ENCODE results near the gene ALDOB.

The ALDOB gene

DNA sequence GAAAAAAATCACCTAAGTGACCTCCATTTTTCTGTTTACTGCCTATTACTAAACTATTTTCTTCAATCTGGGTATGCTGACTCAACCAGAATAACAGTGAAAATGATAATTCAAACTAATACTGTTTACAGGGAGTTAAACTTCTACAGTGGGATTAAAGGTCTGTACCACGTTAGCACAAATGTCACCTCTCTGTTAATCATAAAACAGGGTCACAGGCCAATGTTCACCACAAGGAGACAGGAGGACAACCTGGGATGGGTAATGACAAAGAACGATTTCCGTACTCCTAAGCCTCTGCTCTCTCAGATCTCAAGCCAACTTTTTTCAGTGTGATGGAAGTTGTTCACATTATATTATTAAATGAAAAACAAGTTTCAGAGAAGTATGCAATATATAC, 2.3 kb downstream of the ALDOB start:
- H3K36me3 Mint-ChIP-seq (ENCODE audit: insufficient read depth): no peaks in the 10 kb centered on the region
- no peak for DNase-seq (ENCODE audit: low spot score in 2 of 2)
- no peak overlapping the region for H3K4me3 Mint-ChIP-seq
- ATAC-seq (replicated peaks; ENCODE audit: extremely low read depth, poor library complexity, severe bottlenecking): no peak
- no peaks in the 10 kb centered on the region for H3K9me3 Mint-ChIP-seq
- no peaks in the 10 kb centered on the region for H3K4me1 Mint-ChIP-seq
- no peak overlapping the region for H3K27ac Mint-ChIP-seq (ENCODE audit: low read depth)
- H3K27me3 Mint-ChIP-seq: peaks cover 76% of the 10 kb centered on the region

- Mint-ChIP-seq H3K4me3 (no peak overlapping the region), H3K4me1 (no peaks in the 10 kb centered on the region), H3K27me3 (peaks cover 75% of the 10 kb centered on the region), H3K9me3 (no peaks in the 10 kb centered on the region), H3K36me3 (ENCODE audit: insufficient read depth) (no peaks in the 10 kb centered on the region), H3K27ac (ENCODE audit: low read depth) (no peak overlapping the region)
- DNase-seq (ENCODE audit: low spot score in 2 of 2) (no peak), ATAC-seq (replicated peaks; ENCODE audit: extremely low read depth, poor library complexity, severe bottlenecking) (no peak)
Measured at GRCh38 chr9:101432740-101433139, 2.8 kb downstream of the ALDOB start.

GRCh38 chr9:101432171-101432570, 3.4 kb downstream of the ALDOB start:
- H3K9me3 Mint-ChIP-seq: no peaks in the 10 kb centered on the region
- H3K27ac Mint-ChIP-seq (ENCODE audit: low read depth): no peak overlapping the region
- H3K4me1 Mint-ChIP-seq: no peaks in the 10 kb centered on the region
- no peak overlapping the region for H3K4me3 Mint-ChIP-seq
- no peaks in the 10 kb centered on the region for H3K36me3 Mint-ChIP-seq (ENCODE audit: insufficient read depth)
- ATAC-seq (replicated peaks; ENCODE audit: extremely low read depth, poor library complexity, severe bottlenecking) (no peak), DNase-seq (ENCODE audit: low spot score in 2 of 2) (no peak)
- peaks cover 69% of the 10 kb centered on the region for H3K27me3 Mint-ChIP-seq

DNA sequence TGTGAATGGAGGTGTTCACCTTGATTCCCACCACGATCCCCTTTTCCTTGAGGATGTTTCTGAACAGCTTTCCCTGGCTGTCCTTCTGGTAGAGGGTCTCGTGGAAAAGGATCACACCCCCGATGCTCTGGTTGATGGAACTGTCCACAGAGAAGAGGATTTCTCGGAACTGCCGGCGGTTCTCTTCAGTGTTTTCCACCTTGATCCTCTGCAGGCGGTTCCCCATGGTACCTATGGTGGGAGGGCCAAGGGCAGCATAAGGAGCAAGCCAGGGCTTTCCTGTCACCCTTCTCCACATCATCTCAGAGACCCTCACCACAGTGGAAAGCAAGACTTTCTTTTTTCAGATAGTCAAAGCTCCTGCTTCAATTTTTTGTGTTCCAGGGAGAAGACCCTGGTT, 5.8 kb downstream of the ALDOB start:
- DNase-seq (ENCODE audit: low spot score in 2 of 2) (no peak), ATAC-seq (replicated peaks; ENCODE audit: extremely low read depth, poor library complexity, severe bottlenecking) (no peak)
- Mint-ChIP-seq H3K27ac (ENCODE audit: low read depth) (no peak overlapping the region), H3K9me3 (no peaks in the 10 kb centered on the region), H3K27me3 (peaks cover 44% of the 10 kb centered on the region), H3K4me3 (no peak overlapping the region), H3K36me3 (ENCODE audit: insufficient read depth) (no peaks in the 10 kb centered on the region), H3K4me1 (no peaks in the 10 kb centered on the region)

DNA sequence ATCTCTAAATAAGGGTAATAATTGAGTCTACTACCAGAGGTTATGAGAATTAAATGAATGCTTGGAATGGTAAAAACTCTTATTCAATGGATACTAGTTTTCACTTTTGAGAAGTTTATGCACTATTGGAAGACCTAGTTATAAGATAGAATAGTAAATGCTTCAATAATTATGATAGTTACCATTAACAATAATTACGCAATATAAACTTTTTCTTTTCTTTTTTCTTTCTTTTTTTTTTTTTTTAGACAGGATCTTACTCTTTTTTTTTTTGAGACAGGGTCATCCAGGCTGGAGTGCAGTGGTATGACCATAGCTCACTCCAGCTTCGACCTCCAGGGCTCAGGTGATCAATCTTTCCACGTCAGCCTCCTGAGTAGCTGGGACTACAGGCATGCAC, 6.7 kb downstream of the ALDOB start:
- Mint-ChIP-seq H3K27me3 (peaks cover 36% of the 10 kb centered on the region), H3K9me3 (no peaks in the 10 kb centered on the region)
- no peak for DNase-seq (ENCODE audit: low spot score in 2 of 2)

DNA sequence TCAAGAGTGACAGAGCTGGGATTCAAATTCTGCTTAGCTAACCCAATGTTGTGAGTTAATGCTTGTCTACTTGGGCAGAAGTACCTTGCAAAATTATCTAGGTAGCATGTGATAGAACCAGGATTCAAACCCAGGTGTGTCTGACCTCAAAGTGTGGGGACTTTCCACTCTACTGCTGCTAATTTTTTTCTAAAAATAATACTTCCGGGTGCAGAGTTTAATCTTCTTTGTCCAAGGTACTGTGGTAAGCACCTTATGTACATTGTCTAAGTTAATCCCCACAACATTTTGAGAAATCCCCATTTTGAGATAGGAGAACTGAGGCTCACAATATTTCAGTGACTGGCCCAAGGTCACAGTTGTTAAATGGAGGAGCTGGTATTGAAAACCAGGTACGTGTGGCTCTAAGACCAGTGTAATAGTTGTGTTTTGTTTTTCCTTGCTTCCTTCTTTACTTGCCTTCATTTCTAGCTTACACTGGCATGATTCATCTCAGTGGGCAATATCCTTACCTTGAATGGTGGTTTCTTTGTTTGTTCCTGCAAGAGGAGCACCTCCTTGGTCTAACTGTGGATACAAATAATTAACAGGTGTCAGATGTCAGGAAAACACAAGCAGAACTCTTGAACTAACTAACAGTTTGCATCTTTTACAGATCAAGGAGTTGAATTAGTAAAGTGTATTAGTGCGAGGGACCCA, 7.5 kb downstream of the ALDOB start:
- ATAC-seq (replicated peaks; ENCODE audit: extremely low read depth, poor library complexity, severe bottlenecking) (no peak), DNase-seq (ENCODE audit: low spot score in 2 of 2) (no peak)
- Mint-ChIP-seq H3K36me3 (ENCODE audit: insufficient read depth) (no peaks in the 10 kb centered on the region), H3K27ac (ENCODE audit: low read depth) (no peak overlapping the region), H3K4me3 (no peak overlapping the region), H3K27me3 (peaks cover 29% of the 10 kb centered on the region), H3K4me1 (no peaks in the 10 kb centered on the region), H3K9me3 (peaks cover 8% of the 10 kb centered on the region)

More for the DNA sequence above, 6.7 kb downstream of the ALDOB start:
- no peak overlapping the region for H3K4me3 Mint-ChIP-seq
- ATAC-seq (replicated peaks; ENCODE audit: extremely low read depth, poor library complexity, severe bottlenecking): no peak
- H3K36me3 Mint-ChIP-seq (ENCODE audit: insufficient read depth): no peaks in the 10 kb centered on the region
- H3K4me1 Mint-ChIP-seq: no peaks in the 10 kb centered on the region
- no peak overlapping the region for H3K27ac Mint-ChIP-seq (ENCODE audit: low read depth)

GRCh38 chr9:101427358-101427757, 8.2 kb downstream of the ALDOB start:
- Mint-ChIP-seq H3K4me3 (no peak overlapping the region), H3K36me3 (ENCODE audit: insufficient read depth) (no peaks in the 10 kb centered on the region), H3K9me3 (peaks cover 9% of the 10 kb centered on the region), H3K27ac (ENCODE audit: low read depth) (no peak overlapping the region), H3K27me3 (peaks cover 29% of the 10 kb centered on the region), H3K4me1 (no peaks in the 10 kb centered on the region)
- no peak for ATAC-seq (replicated peaks; ENCODE audit: extremely low read depth, poor library complexity, severe bottlenecking)
- no peak for DNase-seq (ENCODE audit: low spot score in 2 of 2)

GRCh38 chr9:101421653-101422065, 13.9 kb downstream of the ALDOB start:
- no peaks in the 10 kb centered on the region for H3K4me1 Mint-ChIP-seq
- no peak overlapping the region for H3K27ac Mint-ChIP-seq (ENCODE audit: low read depth)
- ATAC-seq (replicated peaks; ENCODE audit: extremely low read depth, poor library complexity, severe bottlenecking): no peak
- H3K27me3 Mint-ChIP-seq: no peaks in the 10 kb centered on the region
- no peak for DNase-seq (ENCODE audit: low spot score in 2 of 2)
- no peak overlapping the region for H3K4me3 Mint-ChIP-seq
- H3K9me3 Mint-ChIP-seq: peaks cover 28% of the 10 kb centered on the region
- H3K36me3 Mint-ChIP-seq (ENCODE audit: insufficient read depth): peaks cover 1% of the 10 kb centered on the region

DNA sequence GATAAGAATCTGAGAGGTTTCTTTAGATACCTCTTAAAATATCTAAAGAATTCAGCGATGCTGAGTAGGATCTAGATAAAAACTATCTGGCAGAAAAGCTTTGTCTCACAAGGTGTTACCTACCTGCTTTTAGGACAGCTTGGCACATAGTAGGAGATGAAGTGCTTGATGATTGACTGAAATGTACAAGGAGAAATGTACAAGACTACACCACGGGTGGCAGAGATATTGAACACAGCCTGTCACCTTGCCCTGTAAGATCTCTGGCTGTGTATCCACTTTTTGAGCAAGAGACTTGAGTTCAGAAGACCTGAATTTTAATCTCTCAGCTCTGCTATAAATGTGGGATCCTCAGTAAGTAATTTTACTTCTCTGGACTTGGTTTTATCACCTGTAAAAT, 15.7 kb downstream of the ALDOB start:
- Mint-ChIP-seq H3K9me3 (peaks cover 35% of the 10 kb centered on the region), H3K27me3 (no peaks in the 10 kb centered on the region), H3K36me3 (ENCODE audit: insufficient read depth) (peaks cover 3% of the 10 kb centered on the region), H3K4me3 (no peak overlapping the region), H3K4me1 (no peaks in the 10 kb centered on the region), H3K27ac (ENCODE audit: low read depth) (no peak overlapping the region)
- no peak for ATAC-seq (replicated peaks; ENCODE audit: extremely low read depth, poor library complexity, severe bottlenecking)
- no peak for DNase-seq (ENCODE audit: low spot score in 2 of 2)

- no peak for ATAC-seq (replicated peaks; ENCODE audit: extremely low read depth, poor library complexity, severe bottlenecking)
- peaks cover 43% of the 10 kb centered on the region for H3K9me3 Mint-ChIP-seq
Measured at GRCh38 chr9:101418518-101419430, 16.8 kb downstream of the ALDOB start.

DNA sequence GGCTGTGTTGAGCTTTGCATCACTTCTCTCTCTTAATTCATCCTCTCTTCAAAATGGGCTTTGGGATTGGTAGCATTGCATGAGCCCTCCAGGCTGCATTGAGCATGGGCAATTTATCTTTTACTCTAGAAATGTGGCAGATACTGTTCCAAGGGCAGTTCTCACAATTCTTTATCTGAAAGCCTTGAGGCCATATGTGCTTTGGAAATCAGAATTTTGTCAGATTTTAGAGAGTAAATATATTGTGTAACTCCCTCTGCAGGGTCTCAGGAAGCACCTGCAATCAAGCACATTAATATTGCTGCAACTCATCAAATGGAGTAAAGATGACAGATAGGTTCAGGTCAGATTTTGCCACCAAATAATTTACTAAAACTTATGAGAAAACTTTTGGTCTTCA, 17.6 kb downstream of the ALDOB start:
- no peak for DNase-seq (ENCODE audit: low spot score in 2 of 2)
- Mint-ChIP-seq H3K9me3 (peaks cover 43% of the 10 kb centered on the region), H3K27ac (ENCODE audit: low read depth) (no peak overlapping the region), H3K36me3 (ENCODE audit: insufficient read depth) (peaks cover 3% of the 10 kb centered on the region), H3K27me3 (no peaks in the 10 kb centered on the region), H3K4me1 (no peaks in the 10 kb centered on the region), H3K4me3 (no peak overlapping the region)
- ATAC-seq (replicated peaks; ENCODE audit: extremely low read depth, poor library complexity, severe bottlenecking): no peak

More at GRCh38 chr9:101418518-101419430, 16.8 kb downstream of the ALDOB start:
- Mint-ChIP-seq H3K27ac (ENCODE audit: low read depth) (no peak overlapping the region), H3K4me3 (no peak overlapping the region), H3K4me1 (no peaks in the 10 kb centered on the region), H3K27me3 (no peaks in the 10 kb centered on the region), H3K36me3 (ENCODE audit: insufficient read depth) (peaks cover 3% of the 10 kb centered on the region)
- no peak for DNase-seq (ENCODE audit: low spot score in 2 of 2)

GRCh38 chr9:101417389-101417788, 18.2 kb downstream of the ALDOB start:
- H3K27ac Mint-ChIP-seq (ENCODE audit: low read depth): no peak overlapping the region
- H3K27me3 Mint-ChIP-seq: no peaks in the 10 kb centered on the region
- H3K4me3 Mint-ChIP-seq: no peak overlapping the region
- H3K4me1 Mint-ChIP-seq: no peaks in the 10 kb centered on the region
- peaks cover 49% of the 10 kb centered on the region for H3K9me3 Mint-ChIP-seq
- DNase-seq (ENCODE audit: low spot score in 2 of 2): no peak
- ATAC-seq (replicated peaks; ENCODE audit: extremely low read depth, poor library complexity, severe bottlenecking): no peak
- peaks cover 3% of the 10 kb centered on the region for H3K36me3 Mint-ChIP-seq (ENCODE audit: insufficient read depth)

DNA sequence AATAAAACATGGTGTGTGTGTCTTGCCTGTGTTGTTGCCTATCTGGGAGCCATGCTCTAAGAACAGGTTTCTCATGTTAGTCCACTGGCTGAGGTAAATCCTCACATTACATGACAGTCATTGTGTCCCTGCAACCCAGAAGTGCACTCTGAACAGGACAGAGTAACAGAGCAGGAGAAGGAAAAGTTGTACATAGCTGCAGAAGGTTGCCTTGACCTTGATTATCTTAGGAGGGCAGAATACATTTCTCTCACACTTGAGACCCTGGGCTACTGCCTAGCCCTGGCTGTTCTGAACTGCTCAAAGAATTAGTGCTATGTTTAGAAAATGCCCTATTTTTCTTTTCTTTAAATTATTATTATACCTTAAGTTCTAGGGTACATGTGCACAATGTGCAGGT, 20.0 kb downstream of the ALDOB start:
- no peak for ATAC-seq (replicated peaks; ENCODE audit: extremely low read depth, poor library complexity, severe bottlenecking)
- no peak for DNase-seq (ENCODE audit: low spot score in 2 of 2)
- Mint-ChIP-seq H3K27ac (ENCODE audit: low read depth) (no peak overlapping the region), H3K4me1 (no peaks in the 10 kb centered on the region), H3K27me3 (no peaks in the 10 kb centered on the region), H3K4me3 (no peak overlapping the region), H3K9me3 (peaks cover 54% of the 10 kb centered on the region), H3K36me3 (ENCODE audit: insufficient read depth) (peaks cover 3% of the 10 kb centered on the region)

All from central memory CD8-positive, alpha-beta T cell (primary cell).